KOPT-K1 (cell line): ENCODE data around the gene SHC2.

ENCODE experiments used
- H3K27ac ChIP-seq: fragments of 200-600 bp; sonication (generic); 2 replicates; pipeline ENCODE4 v1.5.1; 2016; ENCODE audit warnings: antibody characterized with exemption, mild to moderate bottlenecking, low read depth, low read length; ENCODE audit not compliant: poor library complexity, severe bottlenecking
- H3K36me3 ChIP-seq: fragments of 200-600 bp; sonication (generic); 2 replicates; pipeline ENCODE4 v1.5.1; 2017; ENCODE audit warnings: antibody characterized with exemption, mild to moderate bottlenecking, low read length, moderate library complexity; ENCODE audit not compliant: insufficient read depth
- H3K9me3 ChIP-seq: fragments of 200-600 bp; sonication (generic); 2 replicates; pipeline ENCODE4 v1.5.1; 2017; ENCODE audit warnings: antibody characterized with exemption, low read length, mild to moderate bottlenecking; ENCODE audit not compliant: insufficient read depth, poor library complexity, severe bottlenecking

The SHC2 gene

GRCh38 chr19:377801-378581, 82.8 kb downstream of the SHC2 start:
- H3K9me3 ChIP-seq: no peaks in the 10 kb centered on the region
- no peak overlapping the region for H3K27ac ChIP-seq
- H3K36me3 ChIP-seq: no peaks in the 10 kb centered on the region

DNA sequence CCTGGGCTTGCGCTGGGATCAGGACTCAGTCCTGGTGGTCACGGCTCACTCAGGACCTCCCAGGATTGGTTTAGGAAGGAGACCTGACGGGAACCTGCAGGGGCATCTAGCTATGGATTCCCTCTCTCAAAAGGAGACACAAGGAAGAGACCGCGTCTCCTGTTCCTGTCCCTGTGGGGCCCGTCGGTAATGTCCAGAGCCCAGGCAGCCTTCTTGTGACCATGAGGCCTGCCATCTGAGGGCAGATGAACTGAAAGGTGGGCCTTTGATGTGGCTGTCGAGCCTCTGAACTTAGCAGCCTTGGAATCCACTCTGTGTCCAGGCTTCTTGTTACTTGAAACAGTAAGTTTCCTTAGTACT, 84.7 kb downstream of the SHC2 start:
- H3K36me3 ChIP-seq: no peaks in the 10 kb centered on the region
- H3K9me3 ChIP-seq: no peaks in the 10 kb centered on the region
- H3K27ac ChIP-seq: no peak overlapping the region

- no peaks in the 10 kb centered on the region for H3K36me3 ChIP-seq
- H3K9me3 ChIP-seq: no peaks in the 10 kb centered on the region
- no peak overlapping the region for H3K27ac ChIP-seq
These were observed 85.3 kb downstream of the SHC2 start for GRCh38 chr19:375395-376110.

DNA sequence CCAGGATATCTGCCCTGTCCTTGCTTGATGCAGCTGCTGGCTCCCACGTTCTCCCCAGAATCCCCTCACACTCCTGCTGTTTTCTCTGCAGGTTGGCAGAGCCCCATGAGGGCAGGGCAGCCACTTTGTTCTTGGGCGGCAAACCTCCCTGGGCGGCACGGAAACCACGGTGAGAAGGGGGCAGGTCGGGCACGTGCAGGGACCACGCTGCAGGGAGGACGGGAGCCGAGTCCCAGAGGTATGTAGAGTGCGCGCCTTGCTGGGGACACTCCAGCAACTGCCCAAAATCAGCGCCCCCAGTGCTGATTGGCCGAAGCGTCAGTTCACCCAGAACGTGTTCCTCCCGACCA, 86.0 kb downstream of the SHC2 start:
- H3K36me3 ChIP-seq: no peaks in the 10 kb centered on the region
- no peak overlapping the region for H3K27ac ChIP-seq
- H3K9me3 ChIP-seq: no peaks in the 10 kb centered on the region

DNA sequence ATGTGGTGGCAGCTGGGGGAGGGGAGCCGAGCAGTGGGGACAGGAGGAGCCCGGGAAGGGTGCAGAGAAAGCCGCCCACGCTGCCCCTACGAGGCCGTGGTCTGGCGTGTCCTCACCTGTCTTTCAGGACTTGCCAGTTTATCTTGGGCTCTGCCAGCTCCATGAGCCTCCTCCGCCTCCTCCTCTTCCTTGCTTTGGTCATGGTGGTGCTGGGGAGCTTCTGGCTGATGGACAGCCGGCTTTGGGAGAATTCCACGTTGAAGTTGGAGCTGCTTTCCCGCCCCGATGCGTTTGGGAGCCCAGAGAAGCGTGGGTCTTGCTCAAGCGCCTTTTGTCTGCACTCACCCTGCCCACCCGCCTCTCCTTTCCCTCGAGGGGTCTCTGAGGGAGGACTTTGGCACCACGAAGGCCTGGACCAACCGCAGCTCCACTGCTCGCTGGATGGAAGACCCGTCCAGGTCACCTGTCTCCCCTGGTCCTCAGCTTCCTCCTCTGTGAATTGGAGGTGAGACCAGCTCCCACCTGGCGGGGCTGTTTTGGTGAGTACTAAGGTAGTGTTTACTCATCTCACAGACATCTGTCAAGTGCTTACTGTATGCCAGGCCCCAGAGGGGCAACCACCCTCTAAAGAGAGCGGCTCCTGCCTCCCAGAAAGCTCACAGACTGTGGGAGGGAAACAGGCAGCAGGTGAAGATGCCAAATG, 86.5 kb downstream of the SHC2 start:
- Histone ChIP-seq H3K9me3 (no peaks in the 10 kb centered on the region), H3K36me3 (no peaks in the 10 kb centered on the region), H3K27ac (no peak overlapping the region)

GRCh38 chr19:373391-374182, 87.2 kb downstream of the SHC2 start:
- H3K36me3 ChIP-seq: no peaks in the 10 kb centered on the region
- no peaks in the 10 kb centered on the region for H3K9me3 ChIP-seq
- H3K27ac ChIP-seq: no peak overlapping the region

- Histone ChIP-seq H3K9me3 (no peaks in the 10 kb centered on the region), H3K27ac (no peak overlapping the region), H3K36me3 (no peaks in the 10 kb centered on the region)
These were observed 88.4 kb downstream of the SHC2 start for GRCh38 chr19:372306-372890.

DNA sequence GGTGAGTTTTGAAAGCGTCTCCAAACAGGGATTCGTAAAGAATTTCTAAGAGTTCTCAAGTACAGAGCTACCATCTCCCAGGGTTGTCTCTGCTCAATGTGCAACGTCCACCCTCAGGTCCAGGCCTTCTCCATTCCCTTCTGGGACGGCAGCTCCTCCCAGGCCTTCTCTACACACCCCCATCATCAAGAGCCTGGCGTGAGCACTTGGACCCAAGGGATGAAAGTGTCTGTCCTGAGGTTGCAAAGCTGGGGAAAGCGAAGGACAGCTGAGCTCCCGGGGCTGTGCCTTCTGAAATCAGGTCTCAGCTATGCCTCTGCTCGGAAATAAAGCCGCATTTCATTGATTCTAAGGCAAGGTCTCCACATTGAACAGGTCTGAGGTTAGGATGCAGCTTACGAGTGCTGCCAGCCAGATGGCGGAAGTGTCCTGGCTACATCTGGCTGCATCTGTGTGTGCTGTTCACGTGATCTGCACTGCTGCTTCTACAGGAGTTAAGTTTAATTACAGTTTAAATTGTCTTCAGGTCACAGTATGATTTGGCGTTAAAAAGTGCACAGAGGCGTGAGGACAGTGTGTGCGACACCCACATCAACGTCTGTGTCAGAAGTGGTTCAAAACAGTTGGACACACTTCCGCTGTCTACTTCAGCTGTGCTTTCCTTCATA, 89.2 kb downstream of the SHC2 start:
- Histone ChIP-seq H3K9me3 (no peaks in the 10 kb centered on the region), H3K27ac (no peak overlapping the region), H3K36me3 (no peaks in the 10 kb centered on the region)

GRCh38 chr19:370641-371330, 90.0 kb downstream of the SHC2 start:
- Histone ChIP-seq H3K9me3 (no peaks in the 10 kb centered on the region), H3K27ac (no peak overlapping the region), H3K36me3 (no peaks in the 10 kb centered on the region)

- no peak overlapping the region for H3K27ac ChIP-seq
- no peaks in the 10 kb centered on the region for H3K9me3 ChIP-seq
These were observed 91.0 kb downstream of the SHC2 start for GRCh38 chr19:369876-370275.

DNA sequence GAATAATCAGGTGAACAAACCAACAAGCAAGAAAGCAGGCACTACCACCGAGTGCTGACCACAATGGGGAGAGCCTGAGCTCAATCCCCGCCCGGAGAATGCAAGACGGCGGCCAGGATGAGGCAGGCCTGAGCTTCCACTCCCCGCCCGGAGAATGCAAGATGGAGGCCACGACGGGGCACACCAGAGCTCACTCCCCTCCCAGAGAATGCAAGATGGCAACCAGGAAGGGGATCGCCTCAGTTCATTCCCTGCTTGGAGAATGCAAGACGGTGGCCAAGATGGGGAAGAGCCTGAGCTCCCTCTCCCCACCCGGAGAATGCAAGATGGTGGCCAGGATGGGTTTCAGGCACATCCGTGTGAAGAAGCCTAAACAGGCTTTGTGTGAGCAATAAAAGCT, 91.6 kb downstream of the SHC2 start:
- Histone ChIP-seq H3K9me3 (no peaks in the 10 kb centered on the region), H3K36me3 (no peaks in the 10 kb centered on the region), H3K27ac (no peak overlapping the region)

More at GRCh38 chr19:369876-370275, 91.0 kb downstream of the SHC2 start:
- H3K36me3 ChIP-seq: no peaks in the 10 kb centered on the region

DNA sequence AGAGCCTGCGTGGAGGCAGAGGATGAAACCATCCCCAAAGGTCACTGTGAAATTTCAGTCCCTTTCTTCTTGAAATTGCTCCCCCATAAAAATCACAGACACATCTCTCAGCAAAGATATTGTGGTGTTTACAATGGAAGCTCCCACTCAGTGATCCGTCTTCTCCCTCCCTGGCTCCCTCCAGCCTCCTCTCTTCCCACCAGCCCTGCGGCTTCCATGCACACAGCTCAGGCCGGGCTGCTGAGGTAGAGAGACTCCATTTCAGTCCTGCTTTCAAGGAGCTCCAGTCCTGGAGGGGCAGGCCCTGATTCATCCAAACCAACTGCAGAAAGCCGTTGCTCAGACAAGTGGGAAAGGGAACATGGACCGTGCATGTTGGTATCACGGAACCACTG, 92.2 kb downstream of the SHC2 start:
- Histone ChIP-seq H3K27ac (no peak overlapping the region), H3K36me3 (no peaks in the 10 kb centered on the region), H3K9me3 (no peaks in the 10 kb centered on the region)

GRCh38 chr19:367963-368629, 92.7 kb downstream of the SHC2 start:
- Histone ChIP-seq H3K27ac (no peak overlapping the region), H3K9me3 (no peaks in the 10 kb centered on the region)

More at GRCh38 chr19:367963-368629, 92.7 kb downstream of the SHC2 start:
- no peaks in the 10 kb centered on the region for H3K36me3 ChIP-seq
